ENCODE measurements around the gene MINDY4. TPM values are rescaled to one million over a fixed set of nuclear protein-coding genes. Genes with fewer than 3 reads are reported as not detected.

The MINDY4 gene
- total RNA-seq, 3 donors from 2014 or later (not counting 1 experiment from before 2014, with no cell fraction given), result 1.1 to 1.7 (median 1.1) TPM

GRCh38 chr7:30816645-30817370, 45.6 kb downstream of the MINDY4 start:
- H3K4me3 Mint-ChIP-seq, result no peak overlapping the region
- ATAC-seq, result no peak
- no peaks in the 10 kb centered on the region for H3K36me3 Mint-ChIP-seq
- no peak for DNase-seq
- H3K4me1 ChIP-seq (ENCODE audit: control insufficient read depth, insufficient read depth, low read length), result no peaks in the 10 kb centered on the region
- TF ChIP-seq CTCF (IDR thresholded peaks at IDR 0.05), result no peak
- H3K27ac ChIP-seq (ENCODE audit: low read length), result no peak overlapping the region
- intact Hi-C loops (cut with micrococcal nuclease), result no loop called here
- 92% methylated on average over 5 of the region's 6 CpGs for WGBS (ENCODE audit: insufficient coverage)
- no peaks in the 10 kb centered on the region for H3K4me1 Mint-ChIP-seq
- no peak overlapping the region for H3K27ac Mint-ChIP-seq
- H3K27me3 ChIP-seq (ENCODE audit: control insufficient read depth, insufficient read depth, low read length), result no peaks in the 10 kb centered on the region
- H3K9me3 Mint-ChIP-seq, result no peaks in the 10 kb centered on the region
- no peak overlapping the region for H3K4me3 ChIP-seq (ENCODE audit: low read length)
- no peaks in the 10 kb centered on the region for H3K9me3 ChIP-seq (ENCODE audit: control insufficient read depth, insufficient read depth, low read length)
- H3K27me3 Mint-ChIP-seq (ENCODE audit: low read depth in 2 of 2), result peaks cover 4 to 23% of the 10 kb centered on the region in 2 donors
- no peaks in the 10 kb centered on the region for H3K36me3 ChIP-seq (ENCODE audit: control insufficient read depth, insufficient read depth, low read length)

GRCh38 chr7:30817371-30817767, 46.2 kb downstream of the MINDY4 start:
- Mint-ChIP-seq H3K4me3 (no peak overlapping the region), H3K27me3 (ENCODE audit: low read depth in 2 of 2) (peaks cover 4 to 25% of the 10 kb centered on the region in 2 donors)
- intact Hi-C loops (cut with micrococcal nuclease), result no loop called here

GRCh38 chr7:30824821-30825720, 53.9 kb downstream of the MINDY4 start:
- peaks cover 4 to 28% of the 10 kb centered on the region in 2 donors for H3K27me3 Mint-ChIP-seq (ENCODE audit: low read depth in 2 of 2)
- DNase-seq, result no peak
- no peaks in the 10 kb centered on the region for H3K36me3 Mint-ChIP-seq
- no peaks in the 10 kb centered on the region for H3K27me3 ChIP-seq (ENCODE audit: control insufficient read depth, insufficient read depth, low read length)
- no peaks in the 10 kb centered on the region for H3K4me1 Mint-ChIP-seq
- no peak overlapping the region for H3K27ac Mint-ChIP-seq
- no peak overlapping the region for H3K27ac ChIP-seq (ENCODE audit: low read length)
- no peak for ATAC-seq
- no peak overlapping the region for H3K4me3 Mint-ChIP-seq
- H3K36me3 ChIP-seq (ENCODE audit: control insufficient read depth, insufficient read depth, low read length), result no peaks in the 10 kb centered on the region
- intact Hi-C loops (cut with micrococcal nuclease), result no loop called here
- H3K9me3 Mint-ChIP-seq, result no peaks in the 10 kb centered on the region
- WGBS (ENCODE audit: insufficient coverage), result 85% methylated on average over 6 of the region's 6 CpGs
- H3K4me1 ChIP-seq (ENCODE audit: control insufficient read depth, insufficient read depth, low read length), result no peaks in the 10 kb centered on the region
- H3K9me3 ChIP-seq (ENCODE audit: control insufficient read depth, insufficient read depth, low read length), result no peaks in the 10 kb centered on the region
- TF ChIP-seq CTCF (IDR thresholded peaks at IDR 0.05), result no peak
- H3K4me3 ChIP-seq (ENCODE audit: low read length), result no peak overlapping the region

More at GRCh38 chr7:30817371-30817767, 46.2 kb downstream of the MINDY4 start:
- Histone ChIP-seq H3K4me3 (ENCODE audit: low read length) (no peak overlapping the region), H3K27ac (ENCODE audit: low read length) (no peak overlapping the region), H3K36me3 (ENCODE audit: control insufficient read depth, insufficient read depth, low read length) (no peaks in the 10 kb centered on the region), H3K27me3 (ENCODE audit: control insufficient read depth, insufficient read depth, low read length) (no peaks in the 10 kb centered on the region), H3K9me3 (ENCODE audit: control insufficient read depth, insufficient read depth, low read length) (no peaks in the 10 kb centered on the region), H3K4me1 (ENCODE audit: control insufficient read depth, insufficient read depth, low read length) (no peaks in the 10 kb centered on the region)
- DNase-seq (no peak), ATAC-seq (no peak)
- no peak for TF ChIP-seq CTCF (IDR thresholded peaks at IDR 0.05)
- H3K9me3 Mint-ChIP-seq, result no peaks in the 10 kb centered on the region
- WGBS (ENCODE audit: insufficient coverage), result 91% methylated on average over 7 of the region's 7 CpGs
- no peak overlapping the region for H3K27ac Mint-ChIP-seq
- H3K36me3 Mint-ChIP-seq, result no peaks in the 10 kb centered on the region
- H3K4me1 Mint-ChIP-seq, result no peaks in the 10 kb centered on the region
